ENCODE data around the gene ADGRL3.
"Not testable (repeated sequence)": the region's sequence is repeated elsewhere in the genome, so short reads cannot be mapped to it uniquely, and the experiment has no call there.

Gene ADGRL3

GRCh38 chr4:61837395-61837794 is 637.3 kb downstream of the ADGRL3 start:
- Histone ChIP-seq H3K4me3 (ENCODE audit: low read length) (no peak overlapping the region), H3K27me3 (ENCODE audit: control insufficient read depth, insufficient read depth, low read length) (no peaks in the 10 kb centered on the region), H3K9ac (ENCODE audit: low read length) (no peak overlapping the region), H3K4me1 (ENCODE audit: control insufficient read depth, insufficient read depth, low read length) (no peaks in the 10 kb centered on the region), H3K9me3 (ENCODE audit: control insufficient read depth, low read length) (no peaks in the 10 kb centered on the region), H3K36me3 (ENCODE audit: control insufficient read depth, insufficient read depth, low read length) (no peaks in the 10 kb centered on the region)

GRCh38 chr4:61838072-61838471 is 637.9 kb downstream of the ADGRL3 start:
- Histone ChIP-seq H3K4me3 (ENCODE audit: low read length) (no peak overlapping the region), H3K4me1 (ENCODE audit: control insufficient read depth, insufficient read depth, low read length) (no peaks in the 10 kb centered on the region), H3K36me3 (ENCODE audit: control insufficient read depth, insufficient read depth, low read length) (no peaks in the 10 kb centered on the region), H3K9me3 (ENCODE audit: control insufficient read depth, low read length) (no peaks in the 10 kb centered on the region), H3K27me3 (ENCODE audit: control insufficient read depth, insufficient read depth, low read length) (no peaks in the 10 kb centered on the region), H3K9ac (ENCODE audit: low read length) (no peak overlapping the region)

- H3K9ac ChIP-seq (ENCODE audit: low read length), result no peak overlapping the region
- no peaks in the 10 kb centered on the region for H3K9me3 ChIP-seq (ENCODE audit: control insufficient read depth, low read length)
- no peak overlapping the region for H3K4me3 ChIP-seq (ENCODE audit: low read length)
- H3K36me3 ChIP-seq (ENCODE audit: control insufficient read depth, insufficient read depth, low read length), result no peaks in the 10 kb centered on the region
- H3K27me3 ChIP-seq (ENCODE audit: control insufficient read depth, insufficient read depth, low read length), result no peaks in the 10 kb centered on the region
- no peaks in the 10 kb centered on the region for H3K4me1 ChIP-seq (ENCODE audit: control insufficient read depth, insufficient read depth, low read length)
These were observed 641.6 kb downstream of the ADGRL3 start for GRCh38 chr4:61841714-61842113.

GRCh38 chr4:61851126-61851525 is 651.0 kb downstream of the ADGRL3 start:
- Histone ChIP-seq H3K4me3 (ENCODE audit: low read length) (no peak overlapping the region), H3K9ac (ENCODE audit: low read length) (no peak overlapping the region), H3K27me3 (ENCODE audit: control insufficient read depth, insufficient read depth, low read length) (no peaks in the 10 kb centered on the region), H3K9me3 (ENCODE audit: control insufficient read depth, low read length) (no peaks in the 10 kb centered on the region), H3K4me1 (ENCODE audit: control insufficient read depth, insufficient read depth, low read length) (no peaks in the 10 kb centered on the region), H3K36me3 (ENCODE audit: control insufficient read depth, insufficient read depth, low read length) (no peaks in the 10 kb centered on the region)

- H3K4me3 ChIP-seq (ENCODE audit: low read length); H3K9ac ChIP-seq (ENCODE audit: low read length); H3K9me3 ChIP-seq (ENCODE audit: control insufficient read depth, low read length); H3K36me3 ChIP-seq (ENCODE audit: control insufficient read depth, insufficient read depth, low read length); H3K27me3 ChIP-seq (ENCODE audit: control insufficient read depth, insufficient read depth, low read length); H3K4me1 ChIP-seq (ENCODE audit: control insufficient read depth, insufficient read depth, low read length): not testable (repeated sequence)
These were observed 652.0 kb downstream of the ADGRL3 start for GRCh38 chr4:61852105-61852504.

GRCh38 chr4:61853041-61853440 is 652.9 kb downstream of the ADGRL3 start:
- no peaks in the 10 kb centered on the region for H3K9me3 ChIP-seq (ENCODE audit: control insufficient read depth, low read length)
- H3K4me3 ChIP-seq (ENCODE audit: low read length), result no peak overlapping the region
- no peaks in the 10 kb centered on the region for H3K27me3 ChIP-seq (ENCODE audit: control insufficient read depth, insufficient read depth, low read length)

GRCh38 chr4:61860376-61860775 is 660.2 kb downstream of the ADGRL3 start:
- H3K4me3 ChIP-seq (ENCODE audit: low read length), result no peak overlapping the region
- H3K9me3 ChIP-seq (ENCODE audit: control insufficient read depth, low read length), result no peaks in the 10 kb centered on the region
- H3K36me3 ChIP-seq (ENCODE audit: control insufficient read depth, insufficient read depth, low read length), result no peaks in the 10 kb centered on the region
- H3K27me3 ChIP-seq (ENCODE audit: control insufficient read depth, insufficient read depth, low read length), result no peaks in the 10 kb centered on the region
- H3K4me1 ChIP-seq (ENCODE audit: control insufficient read depth, insufficient read depth, low read length), result no peaks in the 10 kb centered on the region
- no peak overlapping the region for H3K9ac ChIP-seq (ENCODE audit: low read length)

More at GRCh38 chr4:61853041-61853440, 652.9 kb downstream of the ADGRL3 start:
- Histone ChIP-seq H3K4me1 (ENCODE audit: control insufficient read depth, insufficient read depth, low read length) (no peaks in the 10 kb centered on the region), H3K36me3 (ENCODE audit: control insufficient read depth, insufficient read depth, low read length) (no peaks in the 10 kb centered on the region), H3K9ac (ENCODE audit: low read length) (no peak overlapping the region)

GRCh38 chr4:61864286-61864685 is 664.2 kb downstream of the ADGRL3 start:
- H3K4me1 ChIP-seq (ENCODE audit: control insufficient read depth, insufficient read depth, low read length), result no peaks in the 10 kb centered on the region
- H3K27me3 ChIP-seq (ENCODE audit: control insufficient read depth, insufficient read depth, low read length), result no peaks in the 10 kb centered on the region
- H3K36me3 ChIP-seq (ENCODE audit: control insufficient read depth, insufficient read depth, low read length), result no peaks in the 10 kb centered on the region
- no peaks in the 10 kb centered on the region for H3K9me3 ChIP-seq (ENCODE audit: control insufficient read depth, low read length)
- no peak overlapping the region for H3K9ac ChIP-seq (ENCODE audit: low read length)
- no peak overlapping the region for H3K4me3 ChIP-seq (ENCODE audit: low read length)

GRCh38 chr4:61866378-61867030 is 666.4 kb downstream of the ADGRL3 start:
- no peak overlapping the region for H3K4me3 ChIP-seq (ENCODE audit: low read length)
- H3K36me3 ChIP-seq (ENCODE audit: control insufficient read depth, insufficient read depth, low read length), result no peaks in the 10 kb centered on the region
- H3K9me3 ChIP-seq (ENCODE audit: control insufficient read depth, low read length), result no peaks in the 10 kb centered on the region
- no peak overlapping the region for H3K9ac ChIP-seq (ENCODE audit: low read length)
- no peaks in the 10 kb centered on the region for H3K4me1 ChIP-seq (ENCODE audit: control insufficient read depth, insufficient read depth, low read length)
- H3K27me3 ChIP-seq (ENCODE audit: control insufficient read depth, insufficient read depth, low read length), result no peaks in the 10 kb centered on the region

GRCh38 chr4:61872983-61873382 is 672.9 kb downstream of the ADGRL3 start:
- Histone ChIP-seq H3K4me3 (ENCODE audit: low read length) (no peak overlapping the region), H3K9ac (ENCODE audit: low read length) (no peak overlapping the region), H3K27me3 (ENCODE audit: control insufficient read depth, insufficient read depth, low read length) (no peaks in the 10 kb centered on the region), H3K9me3 (ENCODE audit: control insufficient read depth, low read length) (no peaks in the 10 kb centered on the region), H3K4me1 (ENCODE audit: control insufficient read depth, insufficient read depth, low read length) (no peaks in the 10 kb centered on the region), H3K36me3 (ENCODE audit: control insufficient read depth, insufficient read depth, low read length) (no peaks in the 10 kb centered on the region)

GRCh38 chr4:61877266-61877665 is 677.1 kb downstream of the ADGRL3 start:
- Histone ChIP-seq H3K9me3 (ENCODE audit: control insufficient read depth, low read length) (no peaks in the 10 kb centered on the region), H3K4me1 (ENCODE audit: control insufficient read depth, insufficient read depth, low read length) (no peaks in the 10 kb centered on the region), H3K4me3 (ENCODE audit: low read length) (no peak overlapping the region), H3K36me3 (ENCODE audit: control insufficient read depth, insufficient read depth, low read length) (no peaks in the 10 kb centered on the region), H3K27me3 (ENCODE audit: control insufficient read depth, insufficient read depth, low read length) (no peaks in the 10 kb centered on the region), H3K9ac (ENCODE audit: low read length) (no peak overlapping the region)

GRCh38 chr4:61877893-61878292 is 677.8 kb downstream of the ADGRL3 start:
- H3K9me3 ChIP-seq (ENCODE audit: control insufficient read depth, low read length), result no peaks in the 10 kb centered on the region
- H3K4me1 ChIP-seq (ENCODE audit: control insufficient read depth, insufficient read depth, low read length), result no peaks in the 10 kb centered on the region
- no peak overlapping the region for H3K4me3 ChIP-seq (ENCODE audit: low read length)
- H3K9ac ChIP-seq (ENCODE audit: low read length), result no peak overlapping the region
- H3K36me3 ChIP-seq (ENCODE audit: control insufficient read depth, insufficient read depth, low read length), result no peaks in the 10 kb centered on the region
- no peaks in the 10 kb centered on the region for H3K27me3 ChIP-seq (ENCODE audit: control insufficient read depth, insufficient read depth, low read length)

GRCh38 chr4:61882381-61882780 is 682.3 kb downstream of the ADGRL3 start:
- Histone ChIP-seq H3K27me3 (ENCODE audit: control insufficient read depth, insufficient read depth, low read length) (no peaks in the 10 kb centered on the region), H3K4me1 (ENCODE audit: control insufficient read depth, insufficient read depth, low read length) (no peaks in the 10 kb centered on the region), H3K9ac (ENCODE audit: low read length) (no peak overlapping the region), H3K9me3 (ENCODE audit: control insufficient read depth, low read length) (no peaks in the 10 kb centered on the region), H3K4me3 (ENCODE audit: low read length) (no peak overlapping the region), H3K36me3 (ENCODE audit: control insufficient read depth, insufficient read depth, low read length) (no peaks in the 10 kb centered on the region)

Data from mucosa of stomach (tissue), 1 donor.